Suprapubic skin (tissue), 4 donors: ENCODE data around the gene COLEC11. TPM values are rescaled to one million over a fixed set of nuclear protein-coding genes. Genes with fewer than 3 reads are reported as not detected.

Experiments
- DNase-seq, 2 donors: peaks; one replicate each; pipeline ENCODE4 v3.0.0-alpha.2; 2019; ENCODE audit warnings: low spot score in 2 of 2
- H3K27ac ChIP-seq: fragments of 200-600 bp; sonication (generic); one replicate; pipeline ENCODE4 v1.5.1; 2019
- H3K27me3 ChIP-seq: fragments of 200-600 bp; sonication (generic); one replicate; pipeline ENCODE4 v1.5.1; 2019
- H3K36me3 ChIP-seq: fragments of 200-600 bp; sonication (generic); one replicate; pipeline ENCODE4 v1.5.1; 2019
- H3K4me1 ChIP-seq: fragments of 200-600 bp; sonication (generic); one replicate; pipeline ENCODE4 v1.5.1; 2019
- H3K4me3 ChIP-seq: fragments of 200-600 bp; sonication (generic); one replicate; pipeline ENCODE4 v1.5.1; 2019; ENCODE audit warnings: mild to moderate bottlenecking
- H3K9me3 ChIP-seq: fragments of 200-600 bp; sonication (generic); one replicate; pipeline ENCODE4 v1.5.1; 2019
- EP300 ChIP-seq: sonication (generic); formaldehyde crosslinking; IDR thresholded peaks from one replicate; pipeline ENCODE4 v1.6.1; 2017; ENCODE audit warnings: antibody characterized with exemption
- POLR2A ChIP-seq, 2 donors: fragments of 450-650 bp; IDR thresholded peaks; one replicate each; pipeline ENCODE4 v1.6.1; 2017; ENCODE audit warnings: antibody characterized with exemption in 2 of 2, mild to moderate bottlenecking in 2 of 2, moderate library complexity in 2 of 2
- POLR2AphosphoS5 ChIP-seq, 3 donors: sonication (generic); formaldehyde crosslinking; IDR thresholded peaks; one replicate each; pipeline ENCODE4 v1.6.1; 2017; ENCODE audit warnings: antibody characterized with exemption in 3 of 3
- WGBS: methylation state at CpG from one replicate; pipeline ENCODE4 v1.1.5; 2018; 5-methylcytosine and 5-hydroxymethylcytosine counted together
- total RNA-seq, 4 donors: library from RNA; depleted of rRNA; stranded (reverse); fragments of >200 nt; gene quantifications; one replicate each; pipeline ENCODE4 v1.1.0, GENCODE V29; 2016
- TF ChIP-seq, protein P1 (sequence below), 2 donors: fragments of 200-600 bp in 1 of 2; fragments of 450-650 bp in 1 of 2; sonication (generic) in 1 of 2; IDR thresholded peaks; one replicate each; pipeline ENCODE4 v1.5.1; 2016 to 2019; ENCODE audit warnings: antibody characterized with exemption in 2 of 2, mild to moderate bottlenecking in 1 of 2, moderate library complexity in 1 of 2

Gene COLEC11
- total RNA-seq, 4 donors from 2014 or later, result 0.39 to 0.68 TPM; not detected in 2

DNA sequence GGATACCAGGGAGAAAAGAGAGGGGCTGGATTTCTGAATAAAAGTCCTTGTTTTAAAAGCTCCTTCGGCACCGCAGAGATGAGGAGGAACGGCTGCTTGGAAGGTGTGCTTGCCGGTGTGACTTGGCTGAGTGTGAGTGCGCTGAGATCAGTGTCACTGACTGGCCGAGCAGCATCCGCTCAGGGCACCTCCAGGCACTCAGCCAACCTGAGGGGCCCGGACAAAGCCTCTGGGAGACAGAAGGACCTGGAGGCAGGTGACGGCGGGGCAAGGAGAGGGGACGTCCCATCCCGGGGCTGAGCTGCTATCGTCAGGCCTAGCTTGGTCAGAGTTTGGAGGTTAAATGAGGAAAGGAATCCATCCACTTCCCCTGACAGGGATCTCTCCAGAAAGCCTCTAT, 46.3 kb downstream of the COLEC11 start:
- Histone ChIP-seq H3K4me1 (no peaks in the 10 kb centered on the region), H3K36me3 (no peaks in the 10 kb centered on the region), H3K27me3 (peaks cover 10% of the 10 kb centered on the region), H3K9me3 (no peaks in the 10 kb centered on the region), H3K4me3 (no peak overlapping the region), H3K27ac (no peak overlapping the region)
- TF ChIP-seq, protein P1, sequence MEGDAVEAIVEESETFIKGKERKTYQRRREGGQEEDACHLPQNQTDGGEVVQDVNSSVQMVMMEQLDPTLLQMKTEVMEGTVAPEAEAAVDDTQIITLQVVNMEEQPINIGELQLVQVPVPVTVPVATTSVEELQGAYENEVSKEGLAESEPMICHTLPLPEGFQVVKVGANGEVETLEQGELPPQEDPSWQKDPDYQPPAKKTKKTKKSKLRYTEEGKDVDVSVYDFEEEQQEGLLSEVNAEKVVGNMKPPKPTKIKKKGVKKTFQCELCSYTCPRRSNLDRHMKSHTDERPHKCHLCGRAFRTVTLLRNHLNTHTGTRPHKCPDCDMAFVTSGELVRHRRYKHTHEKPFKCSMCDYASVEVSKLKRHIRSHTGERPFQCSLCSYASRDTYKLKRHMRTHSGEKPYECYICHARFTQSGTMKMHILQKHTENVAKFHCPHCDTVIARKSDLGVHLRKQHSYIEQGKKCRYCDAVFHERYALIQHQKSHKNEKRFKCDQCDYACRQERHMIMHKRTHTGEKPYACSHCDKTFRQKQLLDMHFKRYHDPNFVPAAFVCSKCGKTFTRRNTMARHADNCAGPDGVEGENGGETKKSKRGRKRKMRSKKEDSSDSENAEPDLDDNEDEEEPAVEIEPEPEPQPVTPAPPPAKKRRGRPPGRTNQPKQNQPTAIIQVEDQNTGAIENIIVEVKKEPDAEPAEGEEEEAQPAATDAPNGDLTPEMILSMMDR (IDR thresholded peaks at IDR 0.05), result no peak
- no peak for TF ChIP-seq POLR2AphosphoS5 (IDR thresholded peaks at IDR 0.05)
- TF ChIP-seq EP300, result no peak
- no peak for TF ChIP-seq POLR2A (IDR thresholded peaks at IDR 0.05)
- peak in 1 of 2 donors; percentile 50 for DNase-seq
- WGBS, result 89% methylated on average over 13 of the region's 13 CpGs

DNA sequence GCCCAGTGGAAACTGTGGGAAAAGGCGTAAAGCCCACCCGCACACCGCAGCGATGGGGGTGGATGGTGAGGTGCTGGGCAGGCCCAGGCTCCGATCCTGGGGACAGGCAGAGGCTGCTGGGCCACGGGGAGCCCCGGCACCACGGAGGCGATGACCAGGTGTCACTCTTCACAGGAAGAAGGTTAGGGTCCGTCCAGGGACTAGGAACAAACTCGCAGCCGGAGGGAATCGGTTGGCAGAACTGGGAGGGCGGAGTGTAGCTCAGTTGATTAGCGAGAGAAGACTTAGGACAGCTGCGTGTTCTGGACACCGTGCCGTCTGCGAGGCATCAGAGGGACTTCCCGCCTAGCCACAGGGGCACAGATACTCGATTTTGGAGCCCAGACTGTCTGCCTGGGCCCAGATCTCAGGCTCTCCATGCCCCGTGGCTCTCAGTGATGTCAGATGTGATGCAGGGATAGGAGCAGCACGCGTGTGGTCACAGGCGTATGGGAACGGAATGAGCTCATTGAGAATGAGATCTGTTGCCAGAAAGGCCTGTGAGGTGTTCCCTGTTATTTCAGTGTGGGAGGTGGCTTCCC, 47.0 kb downstream of the COLEC11 start:
- TF ChIP-seq, protein P1 (IDR thresholded peaks at IDR 0.05), result no peak
- TF ChIP-seq EP300 (no peak), POLR2AphosphoS5 (IDR thresholded peaks at IDR 0.05) (no peak), POLR2A (IDR thresholded peaks at IDR 0.05) (no peak)
- no peaks in the 10 kb centered on the region for H3K9me3 ChIP-seq
- no peaks in the 10 kb centered on the region for H3K4me1 ChIP-seq
- 79% methylated on average over 26 of the region's 26 CpGs for WGBS
- no peak overlapping the region for H3K4me3 ChIP-seq
- peak in 1 of 2 donors; percentile 72 for DNase-seq
- H3K36me3 ChIP-seq, result no peaks in the 10 kb centered on the region
- no peak overlapping the region for H3K27ac ChIP-seq
- peaks cover 10% of the 10 kb centered on the region for H3K27me3 ChIP-seq

DNA sequence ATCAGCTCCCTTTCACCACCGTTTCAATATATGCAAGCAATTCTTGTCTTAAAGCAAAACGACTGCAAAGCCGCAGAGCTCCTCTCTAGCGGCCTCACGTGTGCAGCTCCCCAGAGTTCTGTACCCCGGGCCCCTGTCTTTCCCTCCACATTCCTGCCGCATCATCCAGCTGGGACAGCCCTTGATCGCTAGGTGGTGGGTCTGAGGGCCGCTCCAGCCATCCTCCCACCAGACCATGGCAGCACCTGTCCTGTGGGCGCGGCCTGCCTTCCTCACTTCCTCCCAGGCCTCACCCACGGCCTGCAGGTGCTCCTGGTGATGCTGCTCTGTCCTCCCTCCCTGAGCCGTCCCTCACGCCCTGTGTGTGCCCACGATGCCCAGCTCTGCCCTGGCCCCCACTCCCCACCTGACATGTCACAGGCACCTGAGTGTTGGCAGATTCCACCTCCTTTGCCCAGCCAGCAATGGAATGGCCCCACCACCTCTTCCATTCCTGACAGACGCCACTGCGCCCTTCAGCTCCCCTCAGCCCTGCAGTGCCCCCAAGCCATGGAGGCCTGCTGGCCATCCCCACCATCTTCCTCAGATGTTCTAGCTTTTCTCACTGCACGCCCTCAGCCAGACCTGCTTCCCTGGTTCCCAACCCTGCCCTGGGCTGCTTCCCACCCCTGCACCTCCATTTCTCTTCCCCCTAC, 47.8 kb downstream of the COLEC11 start:
- Histone ChIP-seq H3K9me3 (no peaks in the 10 kb centered on the region), H3K4me1 (no peaks in the 10 kb centered on the region), H3K4me3 (no peak overlapping the region), H3K27ac (no peak overlapping the region), H3K27me3 (peaks cover 8% of the 10 kb centered on the region), H3K36me3 (no peaks in the 10 kb centered on the region)
- 87% methylated on average over 18 of the region's 18 CpGs for WGBS
- peak in 1 of 2 donors; percentile 76 for DNase-seq
- TF ChIP-seq POLR2AphosphoS5 (IDR thresholded peaks at IDR 0.05) (no peak), EP300 (no peak), POLR2A (IDR thresholded peaks at IDR 0.05) (no peak)
- TF ChIP-seq, protein P1 (IDR thresholded peaks at IDR 0.05), result no peak

DNA sequence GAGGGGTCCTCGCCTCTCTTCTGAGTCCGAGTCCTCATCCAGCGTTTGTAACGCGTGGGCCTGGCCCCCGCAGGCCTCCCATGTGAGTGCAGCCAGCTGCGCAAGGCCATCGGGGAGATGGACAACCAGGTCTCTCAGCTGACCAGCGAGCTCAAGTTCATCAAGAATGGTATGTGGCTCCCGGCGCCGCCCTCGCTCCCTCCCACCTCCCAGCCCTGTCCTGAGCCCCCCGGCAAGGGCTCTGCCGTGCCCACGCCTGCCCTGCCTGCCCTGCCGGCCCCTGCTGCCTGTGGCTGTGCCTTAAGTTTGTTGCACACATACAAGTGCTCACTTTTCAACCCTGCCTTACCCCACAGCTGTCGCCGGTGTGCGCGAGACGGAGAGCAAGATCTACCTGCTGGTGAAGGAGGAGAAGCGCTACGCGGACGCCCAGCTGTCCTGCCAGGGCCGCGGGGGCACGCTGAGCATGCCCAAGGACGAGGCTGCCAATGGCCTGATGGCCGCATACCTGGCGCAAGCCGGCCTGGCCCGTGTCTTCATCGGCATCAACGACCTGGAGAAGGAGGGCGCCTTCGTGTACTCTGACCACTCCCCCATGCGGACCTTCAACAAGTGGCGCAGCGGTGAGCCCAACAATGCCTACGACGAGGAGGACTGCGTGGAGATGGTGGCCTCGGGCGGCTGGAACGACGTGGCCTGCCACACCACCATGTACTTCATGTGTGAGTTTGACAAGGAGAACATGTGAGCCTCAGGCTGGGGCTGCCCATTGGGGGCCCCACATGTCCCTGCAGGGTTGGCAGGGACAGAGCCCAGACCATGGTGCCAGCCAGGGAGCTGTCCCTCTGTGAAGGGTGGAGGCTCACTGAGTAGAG, 48.7 kb downstream of the COLEC11 start:
- H3K4me1 ChIP-seq, result no peaks in the 10 kb centered on the region
- DNase-seq, result peak; percentile 55 to 73
- WGBS, result 93% methylated on average over 25 of the region's 48 CpGs
- no peak overlapping the region for H3K27ac ChIP-seq
- TF ChIP-seq POLR2A (IDR thresholded peaks at IDR 0.05) (no peak), POLR2AphosphoS5 (IDR thresholded peaks at IDR 0.05) (no peak), EP300 (no peak)
- TF ChIP-seq, protein P1 (IDR thresholded peaks at IDR 0.05), result no peak
- H3K27me3 ChIP-seq, result peaks cover under 1% of the 10 kb centered on the region
- H3K4me3 ChIP-seq, result no peak overlapping the region
- H3K9me3 ChIP-seq, result no peaks in the 10 kb centered on the region
- no peaks in the 10 kb centered on the region for H3K36me3 ChIP-seq

DNA sequence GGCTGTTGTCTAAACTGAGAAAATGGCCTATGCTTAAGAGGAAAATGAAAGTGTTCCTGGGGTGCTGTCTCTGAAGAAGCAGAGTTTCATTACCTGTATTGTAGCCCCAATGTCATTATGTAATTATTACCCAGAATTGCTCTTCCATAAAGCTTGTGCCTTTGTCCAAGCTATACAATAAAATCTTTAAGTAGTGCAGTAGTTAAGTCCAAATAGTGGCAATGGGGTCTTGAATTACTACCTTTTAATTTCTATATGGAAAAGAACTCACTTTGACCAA, 49.3 kb downstream of the COLEC11 start:
- Histone ChIP-seq H3K27me3 (no peaks in the 10 kb centered on the region), H3K36me3 (no peaks in the 10 kb centered on the region), H3K9me3 (no peaks in the 10 kb centered on the region), H3K4me3 (no peak overlapping the region), H3K27ac (no peak overlapping the region), H3K4me1 (no peaks in the 10 kb centered on the region)
- DNase-seq, result no peak
- TF ChIP-seq, protein P1 (IDR thresholded peaks at IDR 0.05), result no peak
- TF ChIP-seq POLR2AphosphoS5 (IDR thresholded peaks at IDR 0.05) (no peak), POLR2A (IDR thresholded peaks at IDR 0.05) (no peak), EP300 (no peak)
